DOHH2 (cell line): ENCODE data around the gene REEP3.

Experiments
- H3F3A ChIP-seq: fragments of 200-600 bp; sonication (generic), shearing (Covaris generic); 2 replicates; pipeline ENCODE4 v1.6.0; 2016; ENCODE audit warnings: antibody characterized with exemption, mild to moderate bottlenecking; ENCODE audit not compliant: control insufficient read depth, insufficient read depth
- H3K27ac ChIP-seq: fragments of 200-600 bp; sonication (generic); 2 replicates; pipeline ENCODE4 v1.5.1; 2014; ENCODE audit warnings: low read depth, mild to moderate bottlenecking, low read length, moderate library complexity
- H3K27me3 ChIP-seq: fragments of 200-600 bp; sonication (generic); 2 replicates; pipeline ENCODE4 v1.6.1; 2014; ENCODE audit warnings: mild to moderate bottlenecking, low read length, mixed read lengths; ENCODE audit not compliant: control insufficient read depth
- H3K36me3 ChIP-seq: fragments of 200-600 bp; sonication (generic); 2 replicates; pipeline ENCODE4 v1.6.1; 2014; ENCODE audit warnings: mild to moderate bottlenecking, low read length, moderate library complexity, mixed read lengths; ENCODE audit not compliant: control insufficient read depth
- H3K4me1 ChIP-seq: fragments of 200-600 bp; sonication (generic); 2 replicates; pipeline ENCODE4 v1.6.1; 2014; ENCODE audit warnings: mild to moderate bottlenecking, low read length, mixed read lengths; ENCODE audit not compliant: control insufficient read depth
- H3K4me2 ChIP-seq: fragments of 200-600 bp; sonication (generic); 2 replicates; pipeline ENCODE4 v1.6.0; 2014; ENCODE audit warnings: mild to moderate bottlenecking, low read length, moderate library complexity
- H3K4me3 ChIP-seq: fragments of 200-600 bp; sonication (generic); 2 replicates; pipeline ENCODE4 v1.5.1; 2014; ENCODE audit warnings: mild to moderate bottlenecking, low read length, mixed read lengths
- H3K79me2 ChIP-seq: fragments of 200-600 bp; sonication (generic); 2 replicates; pipeline ENCODE4 v1.6.1; 2014; ENCODE audit warnings: mild to moderate bottlenecking, low read length, mixed read lengths; ENCODE audit not compliant: control insufficient read depth
- H3K9me2 ChIP-seq: fragments of 200-600 bp; sonication (generic); replicated peaks from 2 replicates; pipeline ENCODE4 v1.6.1; 2014; ENCODE audit warnings: mild to moderate bottlenecking, low read length, mixed read lengths; ENCODE audit not compliant: control insufficient read depth
- H3K9me3 ChIP-seq: fragments of 200-600 bp; sonication (generic); 2 replicates; pipeline ENCODE4 v1.6.1; 2014; ENCODE audit warnings: antibody characterized with exemption, low read length, mixed read lengths; ENCODE audit not compliant: control insufficient read depth, insufficient read depth
- H4K20me1 ChIP-seq: fragments of 200-600 bp; sonication (generic); 2 replicates; pipeline ENCODE4 v1.6.0; 2014; ENCODE audit warnings: low read depth, mild to moderate bottlenecking, antibody characterized with exemption, low read length, moderate library complexity; ENCODE audit not compliant: control insufficient read depth, insufficient read depth
- CTCF ChIP-seq: fragments of 200-600 bp; sonication (generic); IDR thresholded peaks from one replicate; pipeline ENCODE4 v1.5.1; 2014; ENCODE audit warnings: antibody characterized with exemption, mild to moderate bottlenecking, low read depth, low read length; ENCODE audit not compliant: poor library complexity, severe bottlenecking
- EZH2phosphoT487 ChIP-seq: fragments of 200-600 bp; sonication (generic); IDR thresholded peaks from 2 replicates; pipeline ENCODE4 v1.6.1; 2017; ENCODE audit warnings: borderline replicate concordance, mild to moderate bottlenecking, antibody characterized with exemption, low read length, moderate library complexity, mixed read lengths

Gene REEP3

GRCh38 chr10:63584725-63585035 is 63.5 kb downstream of the REEP3 start:
- H3K9me2 ChIP-seq, result no peaks in the 10 kb centered on the region
- no peaks in the 10 kb centered on the region for H3F3A ChIP-seq
- no peak overlapping the region for H3K4me2 ChIP-seq
- H3K9me3 ChIP-seq, result no peaks in the 10 kb centered on the region
- no peak overlapping the region for H3K4me3 ChIP-seq
- H3K27me3 ChIP-seq, result no peaks in the 10 kb centered on the region
- no peaks in the 10 kb centered on the region for H4K20me1 ChIP-seq
- H3K36me3 ChIP-seq, result no peaks in the 10 kb centered on the region
- no peaks in the 10 kb centered on the region for H3K79me2 ChIP-seq
- H3K4me1 ChIP-seq, result no peaks in the 10 kb centered on the region
- no peak overlapping the region for H3K27ac ChIP-seq
- TF ChIP-seq EZH2phosphoT487 (no peak), CTCF (no peak)

GRCh38 chr10:63585041-63585440 is 63.8 kb downstream of the REEP3 start:
- Histone ChIP-seq H3K27ac (no peak overlapping the region), H3K79me2 (no peaks in the 10 kb centered on the region), H4K20me1 (no peaks in the 10 kb centered on the region), H3F3A (no peaks in the 10 kb centered on the region), H3K9me2 (no peaks in the 10 kb centered on the region), H3K4me1 (no peaks in the 10 kb centered on the region), H3K4me3 (no peak overlapping the region), H3K4me2 (no peak overlapping the region), H3K36me3 (no peaks in the 10 kb centered on the region), H3K27me3 (no peaks in the 10 kb centered on the region), H3K9me3 (no peaks in the 10 kb centered on the region)
- TF ChIP-seq EZH2phosphoT487 (no peak), CTCF (no peak)

- no peaks in the 10 kb centered on the region for H3K79me2 ChIP-seq
Observed at GRCh38 chr10:63586043-63586442, 64.8 kb downstream of the REEP3 start.

More at GRCh38 chr10:63586043-63586442, 64.8 kb downstream of the REEP3 start:
- H3K9me2 ChIP-seq, result no peaks in the 10 kb centered on the region
- no peak for TF ChIP-seq CTCF
- no peaks in the 10 kb centered on the region for H3K36me3 ChIP-seq
- no peak overlapping the region for H3K4me3 ChIP-seq
- H3K27ac ChIP-seq, result no peak overlapping the region
- no peak overlapping the region for H3K4me2 ChIP-seq
- H3K27me3 ChIP-seq, result no peaks in the 10 kb centered on the region
- no peaks in the 10 kb centered on the region for H4K20me1 ChIP-seq
- no peaks in the 10 kb centered on the region for H3K9me3 ChIP-seq
- H3F3A ChIP-seq, result no peaks in the 10 kb centered on the region
- no peaks in the 10 kb centered on the region for H3K4me1 ChIP-seq
